HCT116 (cell line): ENCODE measurements around the gene CNTNAP5. TPM values are rescaled to one million over a fixed set of nuclear protein-coding genes. Genes with fewer than 3 reads are reported as not detected.

Experiments
- ATAC-seq: fragments of 200-7000 bp; cut with Tn5 transposase; 2 replicates; pipeline ENCODE4 v1.9.1; 2020; ENCODE audit warnings: mild to moderate bottlenecking, moderate library complexity
- BruUV-seq: library from RNA; stranded (reverse); fragments of 400-500 nt; replicated peaks from 2 replicates; lab custom pipeline; 2021; lab: Mats Ljungman, UMichigan
- CTCF ChIA-PET: fragments of 300-600 bp; sonication (Branson Sonifier 250); formaldehyde crosslinking; loops from one replicate; lab custom pipeline; 2021; ENCODE audit warnings: antibody characterized with exemption; lab: Charles Lee
- POLR2A ChIA-PET: fragments of 300-600, 350-600 bp; sonication (Branson Sonifier 250); formaldehyde crosslinking; loops from one replicate; lab custom pipeline; 2021; ENCODE audit warnings: antibody characterized with exemption; lab: Charles Lee
- RAD21 ChIA-PET, 2 experiments: fragments of 300-600 bp; sonication (Branson Sonifier 250); formaldehyde crosslinking; loops; one replicate each; lab custom pipeline; 2023; ENCODE audit warnings: low total read pairs in 2 of 2; ENCODE audit not compliant: uncharacterized antibody in 2 of 2, unreplicated experiment in 2 of 2, low non-redundant PET in 1 of 2; lab: Charles Lee
- DNase-seq: peaks from one replicate; pipeline ENCODE4 v3.0.0-alpha.2; 2010; ENCODE audit warnings: low read depth, low spot score
- H2AFZ ChIP-seq: fragments of 200-600 bp; shearing (Covaris generic), sonication (generic); 2 replicates; pipeline ENCODE4 v1.6.1; 2017; ENCODE audit warnings: low read depth, mixed run types, mixed read lengths, antibody characterized with exemption, low read length; ENCODE audit not compliant: poor library complexity, severe bottlenecking
- H3K27ac ChIP-seq: 2 replicates; pipeline ENCODE4 v1.5.1; 2012; ENCODE audit warnings: low read depth, low read length
- H3K27me3 ChIP-seq: fragments of 200-600 bp; sonication (generic); 2 replicates; pipeline ENCODE4 v1.6.1; 2016; ENCODE audit warnings: mixed run types, low read length, mixed read lengths; ENCODE audit not compliant: insufficient read depth
- H3K36me3 ChIP-seq, 2 experiments: fragments of 200-500 bp in 1 of 2; fragments of 200-600 bp in 1 of 2; sonication (Bioruptor generic) in 1 of 2; sonication (generic) in 1 of 2; 2 replicates each; pipeline versions ENCODE4 v1.5.1 to v1.6.1; 2014 to 2016; ENCODE audit warnings: low read length in 2 of 2, inconsistent platforms in 1 of 2, mixed read lengths in 1 of 2, mixed run types in 1 of 2; ENCODE audit not compliant: insufficient read depth in 2 of 2, control insufficient read depth in 1 of 2
- H3K4me1 ChIP-seq, 2 experiments: fragments of 200-600 bp in 1 of 2; sonication (generic) in 1 of 2; 2 replicates each; pipeline versions ENCODE4 v1.5.1 to v1.6.1; 2012 to 2017; ENCODE audit warnings: low read length in 2 of 2, inconsistent platforms in 1 of 2, mild to moderate bottlenecking in 1 of 2, mixed read lengths in 1 of 2, mixed run types in 1 of 2, moderate library complexity in 1 of 2; ENCODE audit not compliant: insufficient read depth in 2 of 2, control insufficient read depth in 1 of 2
- H3K4me2 ChIP-seq: fragments of 200-600 bp; sonication (generic); 2 replicates; pipeline ENCODE4 v1.6.1; 2017; ENCODE audit warnings: mixed run types, low read length, mixed read lengths
- H3K4me3 ChIP-seq, 2 experiments: fragments of 200-600 bp in 1 of 2; sonication (generic) in 1 of 2; replicated peaks in 1 of 2; 2 replicates each; pipeline ENCODE4 v1.5.1; 2011 to 2016; ENCODE audit warnings: low read length in 2 of 2, control low read depth in 1 of 2, low read depth in 1 of 2, mild to moderate bottlenecking in 1 of 2, mixed read lengths in 1 of 2, mixed run types in 1 of 2
- H3K79me2 ChIP-seq: fragments of 200-600 bp; sonication (generic); 2 replicates; pipeline ENCODE4 v1.6.1; 2017; ENCODE audit warnings: mild to moderate bottlenecking, mixed run types, low read length, moderate library complexity, mixed read lengths; ENCODE audit not compliant: insufficient read depth
- H3K9ac ChIP-seq: fragments of 200-600 bp; sonication (generic); 2 replicates; pipeline ENCODE4 v1.6.1; 2016; ENCODE audit warnings: low read length, mixed read lengths
- H3K9me2 ChIP-seq: fragments of 200-600 bp; sonication (generic), shearing (Covaris generic); 2 replicates; pipeline ENCODE4 v1.6.1; 2017; ENCODE audit warnings: mixed run types, mild to moderate bottlenecking, moderate library complexity; ENCODE audit not compliant: insufficient read depth
- H3K9me3 ChIP-seq, 2 experiments: fragments of 200-500 bp in 1 of 2; fragments of 200-600 bp in 1 of 2; sonication (Bioruptor generic) in 1 of 2; sonication (generic) in 1 of 2; 2 replicates each; pipeline ENCODE4 v1.6.1; 2014 to 2017; ENCODE audit warnings: low read length in 2 of 2, mixed read lengths in 2 of 2, inconsistent platforms in 1 of 2, low read depth in 1 of 2, mild to moderate bottlenecking in 1 of 2, mixed run types in 1 of 2, moderate library complexity in 1 of 2; ENCODE audit not compliant: control insufficient read depth in 1 of 2, insufficient read depth in 1 of 2
- H4K20me1 ChIP-seq: fragments of 200-600 bp; sonication (generic), shearing (Covaris generic); 2 replicates; pipeline ENCODE4 v1.6.1; 2017; ENCODE audit warnings: mixed run types, mild to moderate bottlenecking, moderate library complexity; ENCODE audit not compliant: insufficient read depth
- ELF1 ChIP-seq: IDR thresholded peaks from 2 replicates; pipeline ENCODE4 v1.6.1; 2012; ENCODE audit warnings: low read depth, borderline replicate concordance
- EZH2 ChIP-seq: fragments of 200-600 bp; sonication (generic); IDR thresholded peaks from 2 replicates; pipeline ENCODE4 v1.6.1; 2017; ENCODE audit warnings: antibody characterized with exemption, mixed run types
- FOSL1 ChIP-seq: IDR thresholded peaks from 2 replicates; pipeline ENCODE4 v1.6.1; 2012; ENCODE audit warnings: low read depth
- POLR2AphosphoS5 ChIP-seq: IDR thresholded peaks from 2 replicates; pipeline ENCODE4 v1.6.1; 2011; ENCODE audit warnings: mild to moderate bottlenecking, low read depth, low read length, moderate library complexity
- RAD21 ChIP-seq: IDR thresholded peaks from 2 replicates; pipeline ENCODE4 v1.6.1; 2012; ENCODE audit warnings: low read depth, mild to moderate bottlenecking
- TCF7L2 ChIP-seq: IDR thresholded peaks from 2 replicates; pipeline ENCODE4 v1.7.0; 2011; ENCODE audit warnings: borderline replicate concordance, inconsistent platforms; ENCODE audit not compliant: insufficient read depth, insufficient read length; ENCODE audit errors: extremely low read depth
- YY1 ChIP-seq: IDR thresholded peaks from 2 replicates; pipeline ENCODE4 v1.6.1; 2011; ENCODE audit warnings: low read length, low read depth, moderate library complexity, mild to moderate bottlenecking; ENCODE audit not compliant: insufficient replicate concordance; ENCODE audit errors: extremely low read depth
- intact Hi-C: fragments of 100-400 bp; cut with micrococcal nuclease; formaldehyde crosslinking; loops from 2 replicates; pipeline ENCODE4 v1.10.0; 2022
- total RNA-seq: library from RNA; stranded (reverse); gene quantifications from one replicate; pipeline ENCODE4 v1.2.1, GENCODE V29; 2021; ENCODE audit not compliant: unreplicated experiment
- TF ChIP-seq, protein P1 (sequence below): IDR thresholded peaks from 2 replicates; pipeline ENCODE4 v1.6.1; 2012
- TF ChIP-seq, protein P2 (sequence below), 3 experiments: fragments of 200-600 bp in 1 of 3; sonication (generic) in 1 of 3; IDR thresholded peaks in 2 of 3; conservative IDR thresholded peaks in 1 of 3; 2 replicates each; pipeline ENCODE4 v1.5.1; 2012 to 2017; ENCODE audit warnings: low read depth in 2 of 3, low read length in 2 of 3, antibody characterized with exemption in 1 of 3, borderline replicate concordance in 1 of 3, control low read depth in 1 of 3, mild to moderate bottlenecking in 1 of 3, mixed read lengths in 1 of 3, mixed run types in 1 of 3, moderate library complexity in 1 of 3; ENCODE audit not compliant: insufficient read depth in 1 of 3
- TF ChIP-seq, protein P3 (sequence below): IDR thresholded peaks from 2 replicates; pipeline ENCODE4 v1.6.1; 2012

Gene CNTNAP5
- total RNA-seq, 1 experiment from 2014 or later, result not detected

DNA sequence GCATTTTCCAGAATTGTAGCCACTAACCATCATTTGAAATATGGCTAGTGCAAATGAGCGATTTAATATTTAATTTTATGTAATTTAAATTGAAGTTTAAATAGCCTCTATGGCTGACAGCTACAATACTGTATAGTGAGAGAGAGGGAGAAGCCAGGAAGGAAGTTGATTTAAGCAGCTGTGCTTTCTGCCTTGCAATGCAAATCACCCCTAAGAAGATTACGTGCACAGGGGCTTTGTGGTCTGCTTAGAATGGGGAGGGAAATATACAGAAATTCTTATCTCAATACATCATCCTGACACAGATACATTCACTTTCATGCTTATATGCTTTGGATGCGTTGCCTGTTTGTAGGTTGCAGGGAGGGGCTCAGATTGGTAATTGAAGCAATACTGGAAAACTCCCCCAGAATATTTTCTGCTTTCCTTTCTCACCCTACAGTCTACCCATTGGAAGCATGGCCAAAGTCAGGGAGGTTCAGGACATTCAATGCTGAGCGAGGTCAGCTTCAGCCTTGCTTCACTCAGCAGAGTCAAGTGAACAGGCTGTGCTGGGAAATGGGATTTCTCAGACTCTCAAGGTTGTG, 674.0 kb downstream of the CNTNAP5 start:
- no peaks in the 10 kb centered on the region for H3K9me2 ChIP-seq
- ATAC-seq, result no peak
- intact Hi-C loops, result no loop called here
- BruUV-seq, result no TSS peak
- no peaks in the 10 kb centered on the region for H4K20me1 ChIP-seq
- no peaks in the 10 kb centered on the region for H3K79me2 ChIP-seq
- ChIA-PET POLR2A (no interaction called here), RAD21 (no interaction called here), CTCF (no interaction called here)
- no peak overlapping the region for H3K4me2 ChIP-seq
- H3K36me3 ChIP-seq, result no peaks in the 10 kb centered on the region
- H2AFZ ChIP-seq, result no peak overlapping the region
- TF ChIP-seq FOSL1 (no peak), YY1 (no peak), ELF1 (no peak), TCF7L2 (no peak), EZH2 (no peak), RAD21 (no peak), POLR2AphosphoS5 (no peak)
- TF ChIP-seq, protein P1, sequence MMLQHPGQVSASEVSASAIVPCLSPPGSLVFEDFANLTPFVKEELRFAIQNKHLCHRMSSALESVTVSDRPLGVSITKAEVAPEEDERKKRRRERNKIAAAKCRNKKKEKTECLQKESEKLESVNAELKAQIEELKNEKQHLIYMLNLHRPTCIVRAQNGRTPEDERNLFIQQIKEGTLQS, result no peak
- TF ChIP-seq, protein P2, sequence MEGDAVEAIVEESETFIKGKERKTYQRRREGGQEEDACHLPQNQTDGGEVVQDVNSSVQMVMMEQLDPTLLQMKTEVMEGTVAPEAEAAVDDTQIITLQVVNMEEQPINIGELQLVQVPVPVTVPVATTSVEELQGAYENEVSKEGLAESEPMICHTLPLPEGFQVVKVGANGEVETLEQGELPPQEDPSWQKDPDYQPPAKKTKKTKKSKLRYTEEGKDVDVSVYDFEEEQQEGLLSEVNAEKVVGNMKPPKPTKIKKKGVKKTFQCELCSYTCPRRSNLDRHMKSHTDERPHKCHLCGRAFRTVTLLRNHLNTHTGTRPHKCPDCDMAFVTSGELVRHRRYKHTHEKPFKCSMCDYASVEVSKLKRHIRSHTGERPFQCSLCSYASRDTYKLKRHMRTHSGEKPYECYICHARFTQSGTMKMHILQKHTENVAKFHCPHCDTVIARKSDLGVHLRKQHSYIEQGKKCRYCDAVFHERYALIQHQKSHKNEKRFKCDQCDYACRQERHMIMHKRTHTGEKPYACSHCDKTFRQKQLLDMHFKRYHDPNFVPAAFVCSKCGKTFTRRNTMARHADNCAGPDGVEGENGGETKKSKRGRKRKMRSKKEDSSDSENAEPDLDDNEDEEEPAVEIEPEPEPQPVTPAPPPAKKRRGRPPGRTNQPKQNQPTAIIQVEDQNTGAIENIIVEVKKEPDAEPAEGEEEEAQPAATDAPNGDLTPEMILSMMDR (IDR thresholded peaks at IDR 0.05 in 2 of 3, conservative IDR thresholded peaks at IDR 0.05 in 1 of 3; ENCODE audit: borderline replicate concordance in 1 of 3, insufficient read depth in 1 of 3, low read depth in 2 of 3, low read length in 2 of 3), result no peak
- TF ChIP-seq, protein P3, sequence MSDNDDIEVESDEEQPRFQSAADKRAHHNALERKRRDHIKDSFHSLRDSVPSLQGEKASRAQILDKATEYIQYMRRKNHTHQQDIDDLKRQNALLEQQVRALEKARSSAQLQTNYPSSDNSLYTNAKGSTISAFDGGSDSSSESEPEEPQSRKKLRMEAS, result no peak
- no peak for DNase-seq
- H3K4me1 ChIP-seq, result no peaks in the 10 kb centered on the region
- H3K27me3 ChIP-seq, result no peaks in the 10 kb centered on the region
- H3K9me3 ChIP-seq, result peaks cover 15 to 34% of the 10 kb centered on the region in 2 experiments
- H3K4me3 ChIP-seq, result no peak overlapping the region
- no peak overlapping the region for H3K9ac ChIP-seq
- H3K27ac ChIP-seq, result no peak overlapping the region
